C4-2B (cell line): ENCODE data around the gene EPN1.

ENCODE experiments used
- H3K27ac ChIP-seq: fragments of 450-650 bp; 2 replicates; pipeline ENCODE4 v1.5.1; 2017
- CTCF ChIP-seq: fragments of 450-650 bp; conservative IDR thresholded peaks from 2 replicates; pipeline ENCODE4 v1.5.1; 2017; ENCODE audit warnings: mild to moderate bottlenecking
- ZFX ChIP-seq: fragments of 450-650 bp; IDR thresholded peaks from 2 replicates; pipeline ENCODE4 v1.6.1; 2017

Gene EPN1

GRCh38 chr19:55663846-55664536, 11.0 kb upstream of the EPN1 start:
- TF ChIP-seq CTCF (no peak), ZFX (no peak)
- H3K27ac ChIP-seq: no peak overlapping the region

- H3K27ac ChIP-seq: no peak overlapping the region
- TF ChIP-seq ZFX (no peak), CTCF (no peak)
Measured at GRCh38 chr19:55666343-55667005, 8.6 kb upstream of the EPN1 start.

- TF ChIP-seq CTCF (no peak), ZFX (no peak)
- H3K27ac ChIP-seq: no peak overlapping the region
Measured at GRCh38 chr19:55667006-55667381, 8.0 kb upstream of the EPN1 start.

GRCh38 chr19:55667511-55667910, 7.5 kb upstream of the EPN1 start:
- no peak overlapping the region for H3K27ac ChIP-seq
- TF ChIP-seq CTCF (no peak), ZFX (no peak)

- TF ChIP-seq CTCF: no peak
- no peak for TF ChIP-seq ZFX
- no peak overlapping the region for H3K27ac ChIP-seq
Measured at GRCh38 chr19:55667958-55668357, 7.1 kb upstream of the EPN1 start.

- no peak for TF ChIP-seq CTCF
- no peak for TF ChIP-seq ZFX
Measured at GRCh38 chr19:55668603-55669348, 6.2 kb upstream of the EPN1 start.

More at GRCh38 chr19:55668603-55669348, 6.2 kb upstream of the EPN1 start:
- no peak overlapping the region for H3K27ac ChIP-seq
